HepG2 (cell line): ENCODE data around the gene SDC4. TPM values are rescaled to one million over a fixed set of nuclear protein-coding genes. Genes with fewer than 3 reads are reported as not detected.
A peak's percentile ranks its signal among the peaks of the same experiment; 100 is the strongest.

Experiments
- CCAR2 ChIP-seq: fragments of 200-400 bp; formaldehyde crosslinking; optimal IDR thresholded peaks from 2 replicates; pipeline ENCODE3; 2018; ENCODE audit warnings: low read depth, mild to moderate bottlenecking, low read length, moderate library complexity
- CHD4 ChIP-seq: fragments of 200-600 bp; sonication (generic); IDR thresholded peaks from 2 replicates; pipeline ENCODE4 v1.7.0; 2017; ENCODE audit warnings: mild to moderate bottlenecking, low read length, borderline replicate concordance
- DMTF1 ChIP-seq: sonication (generic); formaldehyde crosslinking; IDR thresholded peaks from 2 replicates; pipeline ENCODE4 v1.4.0; 2020; ENCODE audit warnings: mild to moderate bottlenecking, missing genetic modification reagents
- DZIP1 ChIP-seq: sonication (generic); formaldehyde crosslinking; IDR thresholded peaks from 2 replicates; pipeline ENCODE4 v1.5.0; 2020; ENCODE audit warnings: mild to moderate bottlenecking, missing genetic modification reagents
- GATA4 ChIP-seq: sonication (generic); IDR thresholded peaks from 2 replicates; pipeline ENCODE4 v1.6.1; 2016; ENCODE audit warnings: antibody characterized with exemption, low read depth, borderline replicate concordance
- GTF3A ChIP-seq: sonication (generic); formaldehyde crosslinking; conservative IDR thresholded peaks from 2 replicates; pipeline ENCODE4 v1.4.0; 2020; ENCODE audit warnings: mild to moderate bottlenecking, missing genetic modification reagents
- MED13 ChIP-seq: sonication (generic); formaldehyde crosslinking; IDR thresholded peaks from 2 replicates; pipeline ENCODE4 v1.5.0; 2020; ENCODE audit warnings: missing genetic modification reagents
- MIXL1 ChIP-seq: IDR thresholded peaks from 2 replicates; pipeline ENCODE4 v1.6.1; 2016
- MYC ChIP-seq: sonication (generic); formaldehyde crosslinking; IDR thresholded peaks from 2 replicates; pipeline ENCODE4 v1.9.0; 2021; ENCODE audit warnings: missing genetic modification reagents, borderline replicate concordance
- NBN ChIP-seq: fragments of 450-650 bp; conservative IDR thresholded peaks from 2 replicates; pipeline ENCODE4 v1.6.1; 2017
- RBAK ChIP-seq: sonication (generic); formaldehyde crosslinking; IDR thresholded peaks from 2 replicates; pipeline ENCODE4 v1.5.1; 2020; ENCODE audit warnings: mild to moderate bottlenecking, missing genetic modification reagents
- SCMH1 ChIP-seq: sonication (generic); formaldehyde crosslinking; IDR thresholded peaks from 2 replicates; pipeline ENCODE4 v1.9.0; 2021; ENCODE audit warnings: missing genetic modification reagents, mild to moderate bottlenecking, borderline replicate concordance
- TAF1 ChIP-seq: sonication (generic); formaldehyde crosslinking; IDR thresholded peaks from 2 replicates; pipeline ENCODE4 v1.4.0; 2020; ENCODE audit warnings: missing genetic modification reagents
- TMF1 ChIP-seq: sonication (generic); formaldehyde crosslinking; IDR thresholded peaks from 2 replicates; pipeline ENCODE4 v1.8.1; 2022; ENCODE audit warnings: low read depth, missing genetic modification reagents
- U2AF1 ChIP-seq: fragments of 200-400 bp; formaldehyde crosslinking; optimal IDR thresholded peaks from 2 replicates; pipeline ENCODE3; 2017; ENCODE audit warnings: mild to moderate bottlenecking, low read depth, low read length
- XBP1 ChIP-seq: sonication (generic); formaldehyde crosslinking; IDR thresholded peaks from 2 replicates; pipeline ENCODE4 v1.5.0; 2020; ENCODE audit warnings: missing genetic modification reagents
- ZNF350 ChIP-seq: sonication (generic); formaldehyde crosslinking; IDR thresholded peaks from 2 replicates; pipeline ENCODE4 v1.4.0; 2020; ENCODE audit warnings: mild to moderate bottlenecking, low read depth, missing genetic modification reagents, borderline replicate concordance
- ZNF615 ChIP-seq: sonication (generic); formaldehyde crosslinking; IDR thresholded peaks from 2 replicates; pipeline ENCODE4 v1.5.0; 2020; ENCODE audit warnings: mild to moderate bottlenecking, missing genetic modification reagents, borderline replicate concordance
- ZNF788 ChIP-seq: sonication (generic); formaldehyde crosslinking; IDR thresholded peaks from 2 replicates; pipeline ENCODE4 v1.5.0; 2020; ENCODE audit warnings: mild to moderate bottlenecking, missing genetic modification reagents, borderline replicate concordance
- polyA plus RNA-seq, 8 experiments: library from polyadenylated mRNA; depleted of rRNA in 3 of 8; stranded (reverse) in 7 of 8; unstranded in 1 of 8; fragments of >200 nt; fragmentation: Illumina TruSeq in 4 of 8; extraction: Trizol in 4 of 8; gene quantifications; 2 replicates each; pipeline versions ENCODE4 v1.2.1 to v1.2.3, GENCODE V29; 2011 to 2016; ENCODE audit warnings: low read depth in 4 of 8, missing spikeins in 1 of 8, mixed read lengths in 1 of 8; ENCODE audit not compliant: insufficient read depth in 1 of 8
- total RNA-seq, 5 experiments: library from RNA; depleted of rRNA; stranded (reverse); fragments of >200 nt; fragmentation: Illumina TruSeq; extraction: Trizol; gene quantifications; 2 replicates each; pipeline ENCODE4 v1.2.3, GENCODE V29; 2016; ENCODE audit warnings: low read depth in 1 of 5

Gene SDC4
- total and polyA plus RNA-seq, 2 of the 13 experiments (the other 11 are each of a cell fraction or from before 2014, with no cell fraction given): 49.0 to 65.1 TPM

- TF ChIP-seq MED13 (CRISPR knock-in tag): no peak
- no peak for TF ChIP-seq ZNF615 (CRISPR knock-in tag)
- peak; percentile 16; the same call in 1 of the 2 replicates for TF ChIP-seq ZNF350 (CRISPR knock-in tag)
- TF ChIP-seq U2AF1: no peak
- no peak; the same call in 1 of the 2 replicates for TF ChIP-seq GTF3A
- TF ChIP-seq TMF1 (CRISPR knock-in tag): no peak
- no peak for TF ChIP-seq CCAR2
- TF ChIP-seq MYC (CRISPR knock-in tag): no peak
- TF ChIP-seq CHD4: peak; percentile 80
- TF ChIP-seq SCMH1 (CRISPR knock-in tag): no peak
- no peak for TF ChIP-seq XBP1 (CRISPR knock-in tag)
- no peak for TF ChIP-seq DZIP1 (CRISPR knock-in tag)
- TF ChIP-seq TAF1: no peak
- TF ChIP-seq RBAK (CRISPR knock-in tag): 0 out of 2 replicates have a peak, but pooled peaks have one; percentile 42
- no peak for TF ChIP-seq DMTF1 (CRISPR knock-in tag)
- TF ChIP-seq GATA4: no peak
- no peak for TF ChIP-seq ZNF788 (CRISPR knock-in tag)
- TF ChIP-seq MIXL1 (CRISPR knock-in tag): no peak
- no peak for TF ChIP-seq NBN
These were observed 10.7 kb downstream of the SDC4 start (continued) for GRCh38 chr20:45337367-45338120.
